Endothelial cell of umbilical vein (primary cell): ENCODE data around the gene GALNT17. TPM values are rescaled to one million over a fixed set of nuclear protein-coding genes. Genes with fewer than 3 reads are reported as not detected.

ENCODE experiments used
- BruUV-seq: library from RNA; stranded (reverse); fragments of 400-500 nt; replicated peaks from 2 replicates; lab custom pipeline; 2021; lab: Mats Ljungman, UMichigan
- CTCF ChIA-PET: fragments of 300-600, 350-600 bp; sonication (Branson Sonifier 250); formaldehyde crosslinking; loops from one replicate; lab custom pipeline; 2021; ENCODE audit warnings: antibody characterized with exemption, inconsistent platforms; lab: Charles Lee
- POLR2A ChIA-PET: fragments of 300-600, 350-600 bp; sonication (Branson Sonifier 250); formaldehyde crosslinking; loops from one replicate; lab custom pipeline; 2021; ENCODE audit warnings: antibody characterized with exemption, inconsistent platforms; lab: Charles Lee
- DNase-seq: peaks from one replicate; pipeline ENCODE4 v3.0.0-alpha.2; 2011; ENCODE audit warnings: low read depth, low spot score
- FAIRE-seq: peaks from 2 replicates; lab custom pipeline; 2011; peaks lifted over from hg19 to GRCh38; lab: Jason Lieb, UNC
- H2AFZ ChIP-seq: 2 replicates; pipeline ENCODE4 v1.6.0; 2012; ENCODE audit warnings: low read depth, low read length, control low read depth, inconsistent platforms
- H3K27ac ChIP-seq: 2 replicates; pipeline ENCODE4 v1.5.1; 2011; ENCODE audit warnings: low read depth, mild to moderate bottlenecking, control low read depth, low read length, moderate library complexity; ENCODE audit not compliant: insufficient read depth
- H3K27me3 ChIP-seq, 2 experiments: 2 replicates each; pipeline versions ENCODE4 v1.6.0 to v1.6.1; 2011; ENCODE audit warnings: low read length in 2 of 2, mixed read lengths in 1 of 2; ENCODE audit not compliant: control insufficient read depth in 2 of 2, insufficient read depth in 2 of 2
- H3K36me3 ChIP-seq, 2 experiments: 2 replicates in 1 of 2; 3 replicates in 1 of 2; pipeline ENCODE4 v1.5.1; 2011; ENCODE audit warnings: low read length in 2 of 2, mild to moderate bottlenecking in 1 of 2, moderate library complexity in 1 of 2; ENCODE audit not compliant: control insufficient read depth in 2 of 2, insufficient read depth in 2 of 2; ENCODE audit errors: extremely low read depth in 1 of 2
- H3K4me1 ChIP-seq: 3 replicates; pipeline ENCODE4 v1.5.1; 2011; ENCODE audit warnings: mild to moderate bottlenecking, low read length; ENCODE audit not compliant: control insufficient read depth, insufficient read depth; ENCODE audit errors: extremely low read depth
- H3K4me2 ChIP-seq: 2 replicates; pipeline ENCODE4 v1.6.1; 2011; ENCODE audit warnings: low read length, control low read depth, mixed read lengths; ENCODE audit not compliant: insufficient read depth
- H3K4me3 ChIP-seq, 3 experiments: fragments of 200-600 bp in 1 of 3; sonication (generic), shearing (Covaris generic) in 1 of 3; replicated peaks in 1 of 3; 2 replicates each; pipeline ENCODE4 v1.5.1; 2011 to 2016; ENCODE audit warnings: control low read depth in 3 of 3, low read length in 3 of 3, mild to moderate bottlenecking in 2 of 3, inconsistent platforms in 1 of 3, low read depth in 1 of 3, moderate library complexity in 1 of 3; ENCODE audit not compliant: insufficient read depth in 1 of 3
- H3K79me2 ChIP-seq: 2 replicates; pipeline ENCODE4 v1.6.0; 2012; ENCODE audit warnings: low read length, inconsistent platforms; ENCODE audit not compliant: control insufficient read depth, insufficient read depth
- H3K9ac ChIP-seq: replicated peaks from 2 replicates; pipeline ENCODE3; 2011; ENCODE audit warnings: low read length, control low read depth; ENCODE audit not compliant: insufficient read depth; ENCODE audit errors: extremely low read depth
- H3K9me1 ChIP-seq: replicated peaks from 3 replicates; pipeline ENCODE4 v1.6.0; 2011; ENCODE audit warnings: mild to moderate bottlenecking, low read length; ENCODE audit not compliant: control insufficient read depth, insufficient read depth; ENCODE audit errors: extremely low read depth
- H3K9me3 ChIP-seq: replicated peaks from 2 replicates; pipeline ENCODE4 v1.5.1; 2012; ENCODE audit warnings: low read length, inconsistent platforms; ENCODE audit not compliant: control insufficient read depth, insufficient read depth
- H4K20me1 ChIP-seq: replicated peaks from 2 replicates; pipeline ENCODE3; 2011; ENCODE audit warnings: mild to moderate bottlenecking, low read length; ENCODE audit not compliant: control insufficient read depth, insufficient read depth; ENCODE audit errors: extremely low read depth
- EZH2 ChIP-seq: IDR thresholded peaks from 2 replicates; pipeline ENCODE4 v1.6.1; 2012; ENCODE audit warnings: borderline replicate concordance, low read depth, mild to moderate bottlenecking, moderate library complexity, low read length, inconsistent platforms; ENCODE audit not compliant: severe bottlenecking
- FOS ChIP-seq: IDR thresholded peaks from 2 replicates; pipeline ENCODE4 v1.6.1; 2011; ENCODE audit warnings: mild to moderate bottlenecking, low read length, moderate library complexity, borderline replicate concordance; ENCODE audit not compliant: insufficient read depth
- JUN ChIP-seq: IDR thresholded peaks from 2 replicates; pipeline ENCODE4 v1.6.1; 2011; ENCODE audit warnings: borderline replicate concordance, low read depth; ENCODE audit not compliant: insufficient read length, insufficient read depth
- MYC ChIP-seq: IDR thresholded peaks from one replicate; pipeline ENCODE4 v1.6.1; 2011; ENCODE audit warnings: mild to moderate bottlenecking, low read depth, low read length
- POLR2A ChIP-seq: IDR thresholded peaks from 2 replicates; pipeline ENCODE4 v1.6.1; 2012; ENCODE audit warnings: low read depth, mild to moderate bottlenecking, control low read depth, low read length
- POLR2AphosphoS5 ChIP-seq: IDR thresholded peaks from 2 replicates; pipeline ENCODE4 v1.6.1; 2012; ENCODE audit warnings: low read depth, mild to moderate bottlenecking, control low read depth, low read length, moderate library complexity; ENCODE audit not compliant: insufficient read depth
- dilution Hi-C: fragments of 300-500 bp; cut with MboI; formaldehyde crosslinking; loops from one replicate; pipeline ENCODE4 v1.15.0; 2019; ENCODE audit warnings: low sequenced_read_pairs; ENCODE audit not compliant: extremely low pct_ligation_motif_present
- intact Hi-C: fragments of 100-400 bp; cut with micrococcal nuclease; formaldehyde crosslinking; loops from one replicate; pipeline ENCODE4 v1.10.0; 2022
- polyA plus RNA-seq, 4 experiments: library from polyadenylated mRNA; depleted of rRNA in 3 of 4; stranded (reverse) in 3 of 4; unstranded in 1 of 4; fragments of >200 nt; gene quantifications; 2 replicates each; pipeline versions ENCODE4 v1.2.1 to v1.2.3, GENCODE V29; 2011 to 2012; ENCODE audit warnings: missing spikeins in 1 of 4
- total RNA-seq: library from RNA; stranded (reverse); gene quantifications from 2 replicates; pipeline ENCODE4 v1.2.3, GENCODE V29; 2021
- TF ChIP-seq, protein P1 (sequence below), 2 donors: IDR thresholded peaks; 1 replicate in 1 of 2; 2 replicates in 1 of 2; pipeline ENCODE4 v1.5.1; 2011; ENCODE audit warnings: low read length in 2 of 2, mild to moderate bottlenecking in 2 of 2, moderate library complexity in 2 of 2, control low read depth in 1 of 2, inconsistent platforms in 1 of 2, low read depth in 1 of 2; ENCODE audit not compliant: insufficient read depth in 1 of 2; ENCODE audit errors: extremely low read depth in 1 of 2
- TF ChIP-seq, protein P2 (sequence below): IDR thresholded peaks from 2 replicates; pipeline ENCODE4 v1.6.1; 2011; ENCODE audit not compliant: insufficient read depth, insufficient read length

Gene GALNT17
- total and polyA plus RNA-seq, 2 donors (not counting 3 experiments of a cell fraction or from before 2014, with no cell fraction given), result not detected

DNA sequence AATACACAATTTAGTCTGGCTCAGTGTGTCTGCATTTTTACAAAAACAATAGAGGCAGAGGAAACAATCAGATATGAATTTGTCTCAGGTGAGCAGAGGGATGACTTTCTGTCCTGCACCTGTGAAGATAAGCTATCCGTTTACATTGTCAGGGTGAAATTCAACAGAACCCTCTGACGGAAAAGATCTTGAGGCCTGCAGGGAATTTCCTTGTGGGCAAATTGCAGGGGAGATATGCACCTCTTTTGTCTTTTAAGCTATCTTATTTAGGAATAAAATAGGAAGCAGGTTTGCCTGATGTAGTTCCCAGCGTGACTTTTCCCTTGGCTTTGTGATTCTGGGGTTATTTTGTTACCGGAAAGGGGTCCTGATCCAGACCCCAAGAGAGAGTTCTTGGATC lies 325.1 kb downstream of the GALNT17 start:
- Histone ChIP-seq H3K4me2 (no peak overlapping the region), H3K79me2 (no peaks in the 10 kb centered on the region), H3K9me1 (no peaks in the 10 kb centered on the region), H2AFZ (no peak overlapping the region), H3K27ac (no peak overlapping the region), H3K9ac (no peak overlapping the region), H3K4me1 (no peaks in the 10 kb centered on the region), H3K4me3 (no peak overlapping the region), H3K9me3 (peaks cover 1% of the 10 kb centered on the region), H3K36me3 (no peaks in the 10 kb centered on the region), H4K20me1 (no peaks in the 10 kb centered on the region), H3K27me3 (no peaks in the 10 kb centered on the region)
- intact Hi-C loops (no loop called here), dilution Hi-C loops (no loop called here)
- no TSS peak for BruUV-seq
- no peak for TF ChIP-seq POLR2AphosphoS5
- TF ChIP-seq, protein P1, sequence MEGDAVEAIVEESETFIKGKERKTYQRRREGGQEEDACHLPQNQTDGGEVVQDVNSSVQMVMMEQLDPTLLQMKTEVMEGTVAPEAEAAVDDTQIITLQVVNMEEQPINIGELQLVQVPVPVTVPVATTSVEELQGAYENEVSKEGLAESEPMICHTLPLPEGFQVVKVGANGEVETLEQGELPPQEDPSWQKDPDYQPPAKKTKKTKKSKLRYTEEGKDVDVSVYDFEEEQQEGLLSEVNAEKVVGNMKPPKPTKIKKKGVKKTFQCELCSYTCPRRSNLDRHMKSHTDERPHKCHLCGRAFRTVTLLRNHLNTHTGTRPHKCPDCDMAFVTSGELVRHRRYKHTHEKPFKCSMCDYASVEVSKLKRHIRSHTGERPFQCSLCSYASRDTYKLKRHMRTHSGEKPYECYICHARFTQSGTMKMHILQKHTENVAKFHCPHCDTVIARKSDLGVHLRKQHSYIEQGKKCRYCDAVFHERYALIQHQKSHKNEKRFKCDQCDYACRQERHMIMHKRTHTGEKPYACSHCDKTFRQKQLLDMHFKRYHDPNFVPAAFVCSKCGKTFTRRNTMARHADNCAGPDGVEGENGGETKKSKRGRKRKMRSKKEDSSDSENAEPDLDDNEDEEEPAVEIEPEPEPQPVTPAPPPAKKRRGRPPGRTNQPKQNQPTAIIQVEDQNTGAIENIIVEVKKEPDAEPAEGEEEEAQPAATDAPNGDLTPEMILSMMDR (IDR thresholded peaks at IDR 0.05; ENCODE audit: extremely low read depth in 1 of 2, insufficient read depth in 1 of 2, low read depth in 1 of 2, low read length in 2 of 2), result no peak
- no peak for TF ChIP-seq MYC
- TF ChIP-seq POLR2A, result no peak
- no peak for TF ChIP-seq JUN
- TF ChIP-seq EZH2, result no peak
- TF ChIP-seq FOS, result no peak
- TF ChIP-seq, protein P2, sequence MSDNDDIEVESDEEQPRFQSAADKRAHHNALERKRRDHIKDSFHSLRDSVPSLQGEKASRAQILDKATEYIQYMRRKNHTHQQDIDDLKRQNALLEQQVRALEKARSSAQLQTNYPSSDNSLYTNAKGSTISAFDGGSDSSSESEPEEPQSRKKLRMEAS, result no peak
- ChIA-PET POLR2A (no interaction called here), CTCF (no interaction called here)
- DNase-seq (no peak), FAIRE-seq (no peak)
